Measurements from ENCODE around the gene SLC9A3.

The SLC9A3 gene

GRCh38 chr5:501831-502184 lies 22.4 kb downstream of the SLC9A3 start:
- no peak for TF ChIP-seq CTCF (IDR thresholded peaks at IDR 0.05; ENCODE audit: insufficient read depth, missing control alignments)
- FAIRE-seq (no peak), DNase-seq (ENCODE audit: insufficient read length, low spot score) (no peak)

- no peak for TF ChIP-seq CTCF (IDR thresholded peaks at IDR 0.05; ENCODE audit: insufficient read depth, missing control alignments)
- FAIRE-seq = no peak
- DNase-seq (ENCODE audit: insufficient read length, low spot score) = no peak
Observed at GRCh38 chr5:501105-501830, 23.0 kb downstream of the SLC9A3 start.

GRCh38 chr5:500491-500890 lies 23.8 kb downstream of the SLC9A3 start:
- FAIRE-seq (no peak), DNase-seq (ENCODE audit: insufficient read length, low spot score) (no peak)
- no peak for TF ChIP-seq CTCF (IDR thresholded peaks at IDR 0.05; ENCODE audit: insufficient read depth, missing control alignments)

- FAIRE-seq = no peak
- no peak for DNase-seq (ENCODE audit: insufficient read length, low spot score)
- no peak for TF ChIP-seq CTCF (IDR thresholded peaks at IDR 0.05; ENCODE audit: insufficient read depth, missing control alignments)
Observed at GRCh38 chr5:499233-500209, 24.7 kb downstream of the SLC9A3 start.

GRCh38 chr5:497871-498509 lies 26.3 kb downstream of the SLC9A3 start:
- DNase-seq (ENCODE audit: insufficient read length, low spot score) (no peak), FAIRE-seq (no peak)
- no peak for TF ChIP-seq CTCF (IDR thresholded peaks at IDR 0.05; ENCODE audit: insufficient read depth, missing control alignments)

- DNase-seq (ENCODE audit: insufficient read length, low spot score) = no peak
- no peak for TF ChIP-seq CTCF (IDR thresholded peaks at IDR 0.05; ENCODE audit: insufficient read depth, missing control alignments)
- no peak for FAIRE-seq
Observed at GRCh38 chr5:497090-497700, 27.1 kb downstream of the SLC9A3 start.
